ENCODE results near the gene RHBDL2. TPM values are rescaled to one million over a fixed set of nuclear protein-coding genes. Genes with fewer than 3 reads are reported as not detected.

The RHBDL2 gene
- total RNA-seq, 1 donor from 2014 or later: not detected

- no peak overlapping the region for H3K27ac ChIP-seq
These were observed 15.5 kb downstream of the RHBDL2 start for GRCh38 chr1:38926091-38926490.

GRCh38 chr1:38925391-38925790, 16.2 kb downstream of the RHBDL2 start:
- TF ChIP-seq, protein P1, sequence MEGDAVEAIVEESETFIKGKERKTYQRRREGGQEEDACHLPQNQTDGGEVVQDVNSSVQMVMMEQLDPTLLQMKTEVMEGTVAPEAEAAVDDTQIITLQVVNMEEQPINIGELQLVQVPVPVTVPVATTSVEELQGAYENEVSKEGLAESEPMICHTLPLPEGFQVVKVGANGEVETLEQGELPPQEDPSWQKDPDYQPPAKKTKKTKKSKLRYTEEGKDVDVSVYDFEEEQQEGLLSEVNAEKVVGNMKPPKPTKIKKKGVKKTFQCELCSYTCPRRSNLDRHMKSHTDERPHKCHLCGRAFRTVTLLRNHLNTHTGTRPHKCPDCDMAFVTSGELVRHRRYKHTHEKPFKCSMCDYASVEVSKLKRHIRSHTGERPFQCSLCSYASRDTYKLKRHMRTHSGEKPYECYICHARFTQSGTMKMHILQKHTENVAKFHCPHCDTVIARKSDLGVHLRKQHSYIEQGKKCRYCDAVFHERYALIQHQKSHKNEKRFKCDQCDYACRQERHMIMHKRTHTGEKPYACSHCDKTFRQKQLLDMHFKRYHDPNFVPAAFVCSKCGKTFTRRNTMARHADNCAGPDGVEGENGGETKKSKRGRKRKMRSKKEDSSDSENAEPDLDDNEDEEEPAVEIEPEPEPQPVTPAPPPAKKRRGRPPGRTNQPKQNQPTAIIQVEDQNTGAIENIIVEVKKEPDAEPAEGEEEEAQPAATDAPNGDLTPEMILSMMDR (IDR thresholded peaks at IDR 0.05): no peak
- intact Hi-C loops (cut with DNase I): no loop called here

More at GRCh38 chr1:38926091-38926490, 15.5 kb downstream of the RHBDL2 start:
- no peaks in the 10 kb centered on the region for H3K4me1 ChIP-seq
- no peaks in the 10 kb centered on the region for H3K36me3 ChIP-seq
- no peak for DNase-seq (ENCODE audit: low spot score in 2 of 2)
- TF ChIP-seq, protein P1 (IDR thresholded peaks at IDR 0.05): no peak
- H3K9me3 ChIP-seq: no peaks in the 10 kb centered on the region
- intact Hi-C loops (cut with DNase I): no loop called here
- no peaks in the 10 kb centered on the region for H3K27me3 ChIP-seq
- no peak overlapping the region for H3K4me3 ChIP-seq

DNA sequence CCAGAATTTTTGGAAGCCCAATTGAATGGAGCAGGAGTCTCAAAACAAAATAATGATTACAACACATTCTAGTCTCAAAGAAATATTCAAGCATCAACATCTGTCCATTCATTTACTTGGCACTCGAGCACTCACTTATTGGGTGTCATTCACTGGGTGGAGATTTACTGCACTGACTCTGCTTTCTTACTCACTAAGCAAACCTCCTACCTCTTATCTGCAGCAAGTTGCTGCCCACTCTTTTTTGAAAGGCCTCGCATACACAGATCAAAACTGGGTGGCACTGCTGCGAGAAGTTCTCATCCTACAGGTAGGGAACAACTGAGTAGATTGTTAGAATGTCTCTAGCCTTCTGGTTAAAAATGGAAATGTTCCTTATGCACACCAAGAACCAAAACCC, 18.0 kb downstream of the RHBDL2 start:
- Histone ChIP-seq H3K27ac (no peak overlapping the region), H3K27me3 (no peaks in the 10 kb centered on the region), H3K9me3 (no peaks in the 10 kb centered on the region), H3K4me3 (no peak overlapping the region), H3K4me1 (no peaks in the 10 kb centered on the region), H3K36me3 (no peaks in the 10 kb centered on the region)
- intact Hi-C loops (cut with DNase I): no loop called here
- TF ChIP-seq, protein P1 (IDR thresholded peaks at IDR 0.05): no peak
- no peak for DNase-seq (ENCODE audit: low spot score in 2 of 2)

More at GRCh38 chr1:38925391-38925790, 16.2 kb downstream of the RHBDL2 start:
- no peaks in the 10 kb centered on the region for H3K36me3 ChIP-seq
- no peaks in the 10 kb centered on the region for H3K27me3 ChIP-seq
- no peak for DNase-seq (ENCODE audit: low spot score in 2 of 2)
- H3K4me1 ChIP-seq: no peaks in the 10 kb centered on the region
- H3K27ac ChIP-seq: no peak overlapping the region
- H3K9me3 ChIP-seq: no peaks in the 10 kb centered on the region
- H3K4me3 ChIP-seq: no peak overlapping the region

DNA sequence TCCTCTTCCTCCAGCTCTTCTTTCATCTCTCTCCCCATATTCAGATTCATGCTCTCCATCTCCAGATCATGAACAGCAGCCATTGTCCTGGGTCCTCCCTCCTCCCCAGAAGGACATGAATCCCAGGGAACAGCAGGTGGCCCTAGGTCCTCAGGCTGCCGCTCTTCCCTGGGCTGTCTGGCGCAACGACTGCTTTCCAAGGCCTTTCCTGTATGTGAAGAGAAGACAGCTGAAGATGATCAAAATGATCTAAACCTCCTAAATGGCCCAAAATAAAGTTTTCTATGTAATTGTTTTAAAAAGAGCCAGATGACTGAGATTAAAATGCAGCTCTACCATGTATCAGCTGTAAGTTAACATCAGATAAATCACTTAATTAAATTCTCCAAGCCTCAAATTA, 22.5 kb downstream of the RHBDL2 start:
- no peaks in the 10 kb centered on the region for H3K36me3 ChIP-seq
- no peak overlapping the region for H3K27ac ChIP-seq
- no peaks in the 10 kb centered on the region for H3K9me3 ChIP-seq
- no peak for DNase-seq (ENCODE audit: low spot score in 2 of 2)
- H3K4me1 ChIP-seq: no peaks in the 10 kb centered on the region
- intact Hi-C loops (cut with DNase I): no loop called here
- no peaks in the 10 kb centered on the region for H3K27me3 ChIP-seq
- no peak overlapping the region for H3K4me3 ChIP-seq
- TF ChIP-seq, protein P1 (IDR thresholded peaks at IDR 0.05): no peak

DNA sequence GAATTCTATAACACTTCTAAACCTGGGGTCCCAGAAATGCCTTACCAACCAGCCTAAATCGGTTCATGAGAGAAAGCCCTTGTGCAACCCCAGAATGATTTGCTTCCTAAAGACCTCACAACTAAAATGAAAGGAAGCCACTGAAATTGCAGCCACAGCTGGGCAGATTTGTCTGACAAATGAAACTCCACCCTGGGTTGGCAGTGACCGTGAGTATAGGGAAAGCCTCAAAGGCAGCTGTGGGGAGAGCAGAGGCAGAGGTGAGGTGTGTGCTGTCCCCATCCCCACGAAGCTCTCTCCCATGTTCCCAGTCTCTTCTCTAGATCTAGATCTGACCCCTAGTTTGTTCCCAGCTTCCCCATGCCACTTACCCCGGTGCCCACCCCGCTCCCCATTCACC, 23.1 kb downstream of the RHBDL2 start:
- Histone ChIP-seq H3K9me3 (no peaks in the 10 kb centered on the region), H3K4me1 (no peaks in the 10 kb centered on the region), H3K27me3 (no peaks in the 10 kb centered on the region), H3K36me3 (no peaks in the 10 kb centered on the region), H3K4me3 (no peak overlapping the region), H3K27ac (no peak overlapping the region)
- DNase-seq (ENCODE audit: low spot score in 2 of 2): no peak
- TF ChIP-seq, protein P1 (IDR thresholded peaks at IDR 0.05): no peak
- intact Hi-C loops (cut with DNase I): no loop called here

GRCh38 chr1:38917772-38918171, 23.9 kb downstream of the RHBDL2 start:
- no peak overlapping the region for H3K27ac ChIP-seq
- no peaks in the 10 kb centered on the region for H3K9me3 ChIP-seq
- no peaks in the 10 kb centered on the region for H3K4me1 ChIP-seq
- H3K4me3 ChIP-seq: no peak overlapping the region
- no peaks in the 10 kb centered on the region for H3K36me3 ChIP-seq
- H3K27me3 ChIP-seq: no peaks in the 10 kb centered on the region
- no peak for DNase-seq (ENCODE audit: low spot score in 2 of 2)
- intact Hi-C loops (cut with DNase I): no loop called here
- TF ChIP-seq, protein P1 (IDR thresholded peaks at IDR 0.05): no peak
